GM19324 (cell line): Measurements from ENCODE around the gene SUGP2.

ENCODE experiments used
- ATAC-seq: cut with Tn5 transposase; IDR thresholded peaks from one replicate; pipeline ENCODE4 v1.9.1; 2021; ENCODE audit warnings: mild to moderate bottlenecking, moderate library complexity; ENCODE audit not compliant: unreplicated experiment, low FRiP score

The SUGP2 gene

GRCh38 chr19:19059837-19060611 is 26.7 kb upstream of the SUGP2 start:
- ATAC-seq, result no peak

DNA sequence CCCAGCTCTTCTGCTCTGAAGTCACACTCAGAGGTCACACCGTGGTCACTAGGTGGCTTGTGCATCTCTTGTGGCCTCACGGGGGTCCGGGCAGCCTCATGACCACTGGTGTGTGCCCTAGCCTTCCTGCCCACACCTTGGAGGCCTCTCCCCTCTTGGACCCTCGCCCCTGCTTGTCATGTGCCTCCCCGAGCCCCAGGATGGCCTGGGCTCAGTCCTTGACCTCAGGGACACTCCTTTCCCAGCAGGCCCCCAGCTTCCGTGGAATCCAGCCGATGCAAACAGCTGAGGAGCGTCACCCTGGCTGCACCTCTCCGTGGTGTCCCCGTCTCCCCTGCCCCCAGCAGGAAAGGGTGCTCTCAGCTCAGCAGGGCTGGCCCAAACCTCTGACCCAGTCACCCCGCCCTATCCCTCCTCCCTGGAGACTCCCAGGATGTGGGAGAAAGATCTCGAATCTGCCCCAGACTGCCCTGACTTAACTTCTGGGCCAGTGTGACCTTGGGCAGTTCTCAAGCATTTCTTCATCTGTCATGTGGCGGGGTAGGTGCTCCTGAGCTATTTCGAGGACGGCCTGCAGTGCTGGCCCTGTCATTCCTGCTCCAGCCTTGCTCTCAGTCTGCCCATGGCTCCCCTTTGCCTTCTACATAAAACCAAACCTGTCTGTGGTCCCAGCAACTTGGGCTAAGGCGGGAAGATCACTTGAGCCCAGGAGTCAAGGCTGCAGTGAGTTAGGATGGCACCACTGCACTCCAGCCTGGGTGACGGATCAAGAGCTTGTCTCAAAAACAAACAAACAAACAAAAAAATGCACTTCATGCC is 25.9 kb upstream of the SUGP2 start:
- no peak for ATAC-seq

- no peak for ATAC-seq
Measured at GRCh38 chr19:19057720-19058119, 24.4 kb upstream of the SUGP2 start.

DNA sequence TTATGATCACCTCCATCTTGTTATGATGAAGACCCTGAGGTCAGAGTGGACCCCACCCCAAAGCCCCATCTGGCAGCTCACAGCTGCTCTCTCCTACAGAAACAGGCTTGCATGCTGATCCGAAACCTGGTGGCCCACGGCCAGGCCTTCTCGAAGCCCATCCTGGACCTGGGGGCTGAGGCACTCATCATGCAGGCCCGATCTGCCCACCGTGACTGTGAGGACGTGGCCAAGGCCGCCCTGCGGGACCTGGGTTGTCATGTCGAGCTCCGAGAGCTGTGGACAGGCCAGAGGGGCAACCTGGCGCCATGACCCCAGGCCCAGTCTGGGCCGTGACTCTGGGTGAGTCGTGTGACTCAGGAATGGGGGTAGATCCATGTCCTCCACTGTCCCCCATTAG is 24.0 kb upstream of the SUGP2 start:
- ATAC-seq, result no peak

DNA sequence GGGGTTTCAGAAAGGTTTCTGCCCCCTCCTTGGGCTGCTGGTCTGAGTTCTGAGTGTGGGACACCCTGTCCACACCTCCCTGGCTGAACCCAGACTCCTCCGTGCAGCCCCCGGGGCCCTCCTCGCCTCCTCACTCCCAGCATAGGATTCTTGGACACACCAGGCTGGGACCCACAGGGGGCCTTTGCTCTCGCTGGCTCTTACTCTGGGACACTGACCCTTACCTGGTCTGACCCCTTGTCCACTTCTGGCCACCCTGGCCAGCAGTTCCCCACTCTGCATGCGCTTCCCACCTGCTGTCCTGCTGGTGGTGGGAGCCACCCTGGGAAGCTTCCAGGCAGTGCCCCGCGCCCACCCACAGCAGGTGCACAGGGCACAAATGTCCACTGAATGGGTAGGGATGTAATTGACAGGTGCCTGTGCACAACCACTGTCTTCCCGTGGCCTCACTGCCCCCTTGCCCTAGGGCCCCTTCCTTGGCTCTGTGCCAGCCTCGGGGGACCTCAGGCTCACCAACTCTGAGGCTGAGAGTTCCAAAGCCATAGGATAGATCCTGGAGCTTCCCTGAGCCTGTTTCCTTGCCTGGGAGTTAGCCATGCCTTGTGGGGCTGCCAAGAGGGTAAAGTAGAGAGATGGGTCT is 23.4 kb upstream of the SUGP2 start:
- no peak for ATAC-seq

DNA sequence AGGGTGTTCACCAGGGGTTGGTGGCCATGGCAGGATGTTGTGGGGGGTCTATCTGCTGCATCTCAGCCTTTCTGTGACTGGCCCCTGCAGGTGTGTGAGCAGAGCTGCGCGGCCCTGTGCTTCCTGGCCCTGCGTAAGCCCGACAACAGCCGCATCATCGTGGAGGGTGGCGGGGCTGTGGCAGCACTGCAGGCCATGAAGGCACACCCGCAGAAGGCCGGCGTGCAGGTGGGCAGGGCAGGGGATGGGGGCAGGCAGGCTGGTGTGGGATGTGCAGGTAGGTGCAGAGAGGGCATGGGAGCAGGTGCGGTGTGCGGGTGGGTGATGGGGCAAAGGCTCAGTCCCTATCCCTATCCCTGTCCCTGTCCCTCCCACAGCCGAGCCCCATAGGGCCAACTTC is 22.4 kb upstream of the SUGP2 start:
- no peak for ATAC-seq

GRCh38 chr19:19054939-19055440 is 21.7 kb upstream of the SUGP2 start:
- no peak for ATAC-seq

DNA sequence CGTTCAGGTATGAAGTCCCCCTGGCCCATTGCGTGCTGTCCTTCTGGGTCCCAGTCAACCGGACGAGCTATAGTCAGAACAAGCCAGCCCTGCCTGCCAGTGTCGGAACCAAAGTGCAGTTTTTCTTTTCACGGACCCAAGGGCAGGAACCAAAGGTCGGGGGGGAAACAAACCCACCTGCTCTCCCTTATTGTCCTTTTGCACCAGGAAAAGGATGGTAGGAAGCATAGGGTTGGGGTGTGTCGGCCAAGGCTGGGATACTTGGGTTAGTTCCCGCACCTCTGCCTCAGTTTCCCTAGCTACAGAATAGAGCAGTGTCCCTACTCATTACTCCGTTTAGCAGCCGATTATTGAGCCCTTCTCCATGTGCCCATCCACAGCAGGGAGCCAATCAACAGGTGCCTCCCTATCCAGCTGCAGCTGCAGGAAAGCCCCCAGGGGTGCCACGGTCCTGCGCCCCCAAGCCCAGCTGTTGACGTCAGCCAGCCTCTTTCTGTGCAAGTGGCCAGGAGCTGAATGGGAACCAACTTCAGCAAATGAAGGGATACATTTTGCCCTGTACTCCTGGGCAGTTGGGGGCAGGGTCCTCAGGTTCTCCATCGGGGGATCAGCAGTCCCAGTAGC is 21.1 kb upstream of the SUGP2 start:
- no peak for ATAC-seq

DNA sequence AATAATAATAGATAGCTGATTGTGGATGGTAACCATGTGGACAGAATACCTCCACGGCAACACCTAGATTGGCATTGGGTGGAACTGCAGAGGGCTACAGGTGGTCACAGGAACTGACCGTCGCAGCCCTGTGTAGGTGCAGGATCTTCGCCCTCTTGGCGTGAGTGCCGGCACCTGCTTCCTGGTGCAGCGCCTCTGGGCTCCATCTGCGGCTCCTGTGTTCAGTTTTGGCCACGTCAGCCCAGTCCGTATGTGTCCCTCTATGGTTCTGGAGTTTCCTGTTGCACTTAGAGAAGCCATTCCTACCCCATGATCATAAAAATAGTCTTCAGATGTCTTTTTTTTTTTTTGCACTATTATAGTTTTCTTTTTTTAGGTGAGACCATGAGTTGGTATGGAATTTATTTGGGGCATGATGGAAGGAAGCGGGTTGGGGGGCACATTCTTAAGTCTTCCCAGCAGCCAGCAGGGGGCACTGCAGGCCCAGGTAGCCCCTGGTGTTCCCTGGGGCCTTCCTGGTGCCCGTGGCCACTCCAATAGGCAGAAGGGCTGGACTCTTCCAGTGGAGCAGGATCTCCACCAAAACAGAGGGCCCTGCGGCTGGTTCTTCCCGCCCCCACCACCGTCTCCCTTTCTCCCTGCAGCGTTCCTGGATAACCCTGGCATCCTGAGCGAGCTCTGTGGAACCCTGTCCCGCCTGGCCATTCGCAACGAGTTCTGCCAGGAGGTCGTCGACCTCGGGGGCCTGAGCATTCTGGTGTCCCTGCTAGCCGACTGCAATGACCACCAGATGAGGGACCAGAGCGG is 20.4 kb upstream of the SUGP2 start:
- no peak for ATAC-seq

DNA sequence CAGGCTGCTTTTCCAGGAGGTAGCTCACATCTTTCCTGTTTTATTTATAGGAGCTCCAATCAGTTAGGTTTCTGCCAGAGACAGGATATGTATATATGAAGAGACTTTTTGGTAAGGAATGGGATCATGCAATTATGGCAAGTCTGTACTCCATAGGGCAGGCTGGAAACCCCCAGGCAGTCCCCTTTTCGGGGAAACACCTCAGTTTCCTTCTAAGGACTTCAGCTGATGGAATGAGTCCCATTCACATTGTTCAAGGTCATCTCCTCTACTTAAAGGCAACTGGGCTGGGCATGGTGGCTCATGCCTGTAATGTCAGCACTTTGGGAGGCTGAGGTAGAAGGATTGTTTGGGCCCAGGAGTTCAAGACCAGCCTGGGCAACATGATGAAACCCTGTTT is 19.6 kb upstream of the SUGP2 start:
- no peak for ATAC-seq

DNA sequence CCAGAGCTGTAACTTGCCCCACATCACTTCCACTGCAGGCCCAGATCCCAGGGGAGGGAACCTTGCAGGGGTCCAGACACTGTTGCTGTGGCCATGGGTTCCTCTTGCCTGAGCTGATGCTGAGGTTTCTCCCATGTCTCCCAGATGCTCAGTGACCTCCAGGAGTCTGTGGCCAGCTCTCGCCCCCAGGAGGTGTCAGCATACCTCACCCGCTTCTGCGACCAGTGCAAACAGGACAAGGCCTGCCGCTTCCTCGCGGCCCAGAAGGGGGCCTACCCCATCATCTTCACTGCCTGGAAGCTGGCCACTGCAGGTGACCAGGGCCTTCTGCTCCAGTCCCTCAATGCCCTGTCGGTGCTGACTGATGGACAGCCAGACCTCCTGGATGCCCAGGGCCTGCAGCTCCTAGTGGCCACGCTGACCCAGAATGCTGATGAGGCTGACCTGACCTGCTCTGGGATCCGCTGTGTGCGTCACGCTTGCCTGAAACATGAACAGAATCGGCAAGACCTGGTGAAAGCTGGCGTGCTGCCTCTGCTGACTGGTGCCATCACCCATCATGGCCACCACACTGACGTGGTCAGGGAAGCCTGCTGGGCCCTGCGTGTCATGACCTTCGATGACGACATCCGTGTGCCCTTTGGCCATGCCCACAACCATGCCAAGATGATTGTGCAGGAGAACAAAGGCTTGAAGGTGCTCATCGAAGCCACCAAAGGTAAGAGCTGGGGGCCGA is 18.3 kb upstream of the SUGP2 start:
- no peak for ATAC-seq

DNA sequence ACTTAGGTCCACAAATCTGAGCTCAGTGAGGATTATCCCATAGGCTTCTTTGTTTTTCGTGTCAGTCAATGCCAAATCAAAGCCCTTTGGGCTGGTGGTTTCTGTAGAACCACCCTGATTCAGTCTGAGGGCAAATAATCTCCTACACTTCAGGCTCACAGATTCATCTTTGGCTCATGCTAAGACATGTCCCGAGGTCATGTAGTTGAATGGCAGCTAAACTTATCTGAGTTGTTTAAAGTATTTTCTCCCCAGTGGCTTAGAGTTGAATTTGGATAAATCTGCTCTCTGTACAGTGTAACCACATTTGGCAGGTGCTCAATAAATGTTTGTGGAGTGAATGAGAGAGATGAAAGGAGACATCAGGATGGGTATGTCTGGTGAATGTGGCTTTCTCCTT is 17.4 kb upstream of the SUGP2 start:
- ATAC-seq, result no peak

GRCh38 chr19:19050104-19050503 is 16.8 kb upstream of the SUGP2 start:
- ATAC-seq, result no peak

DNA sequence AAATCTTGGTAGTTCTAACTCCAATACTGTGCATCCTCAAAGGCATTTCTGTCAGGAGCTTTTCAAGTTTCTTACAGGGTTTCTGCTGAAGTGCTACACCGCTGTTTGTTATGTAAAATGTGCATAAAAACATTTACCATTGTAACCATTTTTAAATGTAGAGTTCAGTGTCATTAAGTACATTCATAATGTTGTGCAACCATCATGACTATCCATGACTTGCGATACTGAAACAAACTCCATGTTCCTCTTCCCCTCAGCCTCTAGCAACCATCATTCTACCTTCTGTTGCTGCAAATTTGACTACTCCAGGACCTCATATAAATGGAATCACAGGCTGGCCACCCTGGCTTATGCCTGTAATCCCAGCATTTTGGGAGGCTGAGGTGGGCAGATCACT is 16.1 kb upstream of the SUGP2 start:
- no peak for ATAC-seq

DNA sequence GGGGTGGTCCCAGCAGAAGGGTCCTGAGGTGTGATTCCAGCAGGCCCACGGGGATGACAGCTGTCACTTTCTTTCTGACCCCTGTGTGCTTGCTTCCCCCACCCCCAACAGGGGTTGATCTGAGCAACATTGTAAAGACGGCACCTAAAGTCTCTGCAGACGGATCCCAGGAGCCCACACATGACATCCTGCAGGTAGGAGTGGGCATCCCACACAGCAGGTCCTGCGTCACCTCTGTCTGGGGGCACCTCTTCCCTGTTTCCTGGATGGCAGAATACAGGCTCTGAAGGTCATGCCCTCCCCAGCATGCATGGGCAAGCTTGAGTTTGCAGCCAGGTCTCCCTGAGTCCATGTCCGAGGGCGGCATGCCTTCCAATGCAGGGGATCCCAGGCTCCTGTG is 10.6 kb upstream of the SUGP2 start:
- ATAC-seq, result no peak

DNA sequence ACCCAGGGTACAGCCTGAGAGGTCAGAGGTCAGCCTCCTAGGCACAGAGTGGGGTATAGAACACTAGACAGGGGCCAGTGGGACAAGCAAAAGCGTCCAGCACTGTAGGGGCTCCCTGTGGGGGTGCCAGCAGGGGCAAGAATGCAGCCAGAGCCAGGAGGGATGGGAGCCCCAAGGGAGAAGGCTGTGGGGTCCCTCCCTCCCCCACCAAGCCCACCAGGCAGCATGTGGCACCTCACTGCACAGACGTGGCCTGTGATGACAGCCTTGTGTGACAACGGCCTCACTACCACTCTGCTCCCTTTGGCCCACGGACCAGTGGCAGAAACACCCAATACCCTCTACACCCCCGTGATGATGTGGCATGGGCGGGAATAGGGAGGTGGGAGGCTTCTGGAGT is 10.2 kb upstream of the SUGP2 start:
- no peak for ATAC-seq

- no peak for ATAC-seq
Measured at GRCh38 chr19:19042732-19043280, 9.5 kb upstream of the SUGP2 start.

DNA sequence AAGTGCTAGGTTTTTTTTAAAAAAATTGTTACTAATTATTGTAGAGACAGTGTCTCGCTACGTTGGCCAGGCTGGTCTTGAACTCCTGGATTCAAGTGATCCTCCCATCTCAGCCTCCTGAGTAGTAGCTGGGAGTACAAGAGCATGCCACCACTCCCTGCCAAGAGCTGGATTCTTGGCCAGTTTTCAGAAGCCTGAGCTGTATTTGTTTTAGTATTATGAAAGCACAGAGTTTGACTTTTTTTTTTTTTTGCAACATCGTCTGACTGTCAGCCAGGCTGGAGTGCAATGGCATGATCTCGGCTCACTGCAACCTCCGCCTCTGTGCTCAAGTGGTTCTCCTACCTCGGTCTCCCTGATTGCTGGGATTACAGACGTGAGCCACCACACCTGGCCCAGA is 7.1 kb upstream of the SUGP2 start:
- no peak for ATAC-seq

- ATAC-seq, result no peak
Measured at GRCh38 chr19:19039901-19040300, 6.6 kb upstream of the SUGP2 start.
